GM20431 (cell line): ENCODE results near the gene TSGA10IP.

Experiments
- in situ Hi-C: fragments of 300-500 bp; cut with MseI, MboI; formaldehyde crosslinking; loops from one replicate; pipeline ENCODE4 v1.15.0; 2020; ENCODE audit warnings: low sequenced_read_pairs; ENCODE audit not compliant: unreplicated experiment

The TSGA10IP gene

DNA sequence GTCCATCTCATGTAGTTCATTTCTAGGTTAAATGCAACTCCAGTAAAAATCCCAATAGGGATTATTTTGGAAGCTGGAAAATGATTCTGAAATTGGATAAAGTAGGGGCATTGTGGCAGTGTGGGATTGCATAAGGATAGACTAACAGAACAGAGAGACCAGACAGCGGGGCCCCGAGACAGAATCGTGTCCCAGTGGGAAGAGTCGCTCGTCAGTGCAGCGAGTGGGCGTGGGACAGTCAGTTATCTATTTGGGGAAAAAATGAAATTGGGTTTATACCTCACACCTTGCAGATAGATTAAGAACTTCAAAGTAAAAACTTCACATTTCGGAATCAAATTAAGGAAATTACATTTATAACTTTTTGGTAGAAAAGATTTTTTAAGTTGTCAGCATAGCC is 26.8 kb downstream of the TSGA10IP start:
- in situ Hi-C loops: no loop called here

DNA sequence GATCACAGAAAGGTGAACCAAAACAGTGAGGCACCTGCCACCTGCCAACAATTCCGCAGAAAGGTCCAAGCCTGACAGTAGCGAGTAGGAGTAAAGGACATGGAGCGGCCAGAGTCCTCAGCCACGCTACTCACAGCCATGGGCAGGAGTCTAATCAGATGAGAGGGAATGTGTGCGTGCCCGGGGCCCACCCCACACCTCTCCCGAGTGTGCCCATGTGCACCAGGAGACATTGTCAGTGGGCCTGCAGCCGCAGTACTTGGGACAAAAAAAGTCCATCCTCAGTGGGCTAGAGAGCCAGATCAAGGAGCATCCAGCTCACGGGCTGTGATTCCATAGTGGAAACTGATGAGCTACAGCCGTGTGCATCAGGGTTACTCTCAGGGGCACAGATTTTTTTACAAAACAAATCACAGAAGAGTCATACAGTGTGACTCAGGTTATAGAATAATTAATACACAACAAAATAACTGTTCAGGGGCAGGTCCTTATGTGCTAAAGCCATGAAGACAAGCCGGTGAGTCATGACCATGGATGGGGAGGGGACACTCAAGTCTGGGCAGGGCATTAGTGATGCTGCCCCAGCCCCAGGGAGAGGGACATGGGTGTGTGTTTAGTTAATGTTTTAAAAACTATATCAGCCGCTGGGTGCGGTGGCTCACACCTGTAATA is 28.3 kb downstream of the TSGA10IP start:
- in situ Hi-C loops: no loop called here

DNA sequence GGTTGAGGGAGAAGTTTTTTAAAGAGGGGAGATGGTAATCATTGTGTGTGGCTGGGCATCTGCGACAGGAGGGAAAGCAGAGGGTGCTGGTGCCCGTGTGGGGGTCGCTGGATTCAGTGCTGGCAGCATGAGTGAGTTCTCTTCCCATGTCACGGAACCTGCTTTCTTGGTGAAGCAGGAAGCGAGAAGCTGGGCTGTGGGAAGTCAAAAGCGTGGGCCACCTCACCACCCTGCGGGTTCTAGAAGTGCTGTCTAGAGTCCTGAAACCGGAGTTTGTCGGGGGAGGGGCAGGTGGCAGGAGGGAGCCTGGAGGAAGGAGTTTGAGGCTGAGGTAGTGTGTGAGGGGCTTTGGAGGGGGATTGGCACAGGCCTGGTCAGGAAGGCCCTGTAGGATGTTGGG is 30.5 kb downstream of the TSGA10IP start:
- in situ Hi-C loops: loop anchor here (25.0 kb wide), 1 partner anchor 263 kb away; the partner anchor contains the start of genes KAT5 and RNASEH2C

DNA sequence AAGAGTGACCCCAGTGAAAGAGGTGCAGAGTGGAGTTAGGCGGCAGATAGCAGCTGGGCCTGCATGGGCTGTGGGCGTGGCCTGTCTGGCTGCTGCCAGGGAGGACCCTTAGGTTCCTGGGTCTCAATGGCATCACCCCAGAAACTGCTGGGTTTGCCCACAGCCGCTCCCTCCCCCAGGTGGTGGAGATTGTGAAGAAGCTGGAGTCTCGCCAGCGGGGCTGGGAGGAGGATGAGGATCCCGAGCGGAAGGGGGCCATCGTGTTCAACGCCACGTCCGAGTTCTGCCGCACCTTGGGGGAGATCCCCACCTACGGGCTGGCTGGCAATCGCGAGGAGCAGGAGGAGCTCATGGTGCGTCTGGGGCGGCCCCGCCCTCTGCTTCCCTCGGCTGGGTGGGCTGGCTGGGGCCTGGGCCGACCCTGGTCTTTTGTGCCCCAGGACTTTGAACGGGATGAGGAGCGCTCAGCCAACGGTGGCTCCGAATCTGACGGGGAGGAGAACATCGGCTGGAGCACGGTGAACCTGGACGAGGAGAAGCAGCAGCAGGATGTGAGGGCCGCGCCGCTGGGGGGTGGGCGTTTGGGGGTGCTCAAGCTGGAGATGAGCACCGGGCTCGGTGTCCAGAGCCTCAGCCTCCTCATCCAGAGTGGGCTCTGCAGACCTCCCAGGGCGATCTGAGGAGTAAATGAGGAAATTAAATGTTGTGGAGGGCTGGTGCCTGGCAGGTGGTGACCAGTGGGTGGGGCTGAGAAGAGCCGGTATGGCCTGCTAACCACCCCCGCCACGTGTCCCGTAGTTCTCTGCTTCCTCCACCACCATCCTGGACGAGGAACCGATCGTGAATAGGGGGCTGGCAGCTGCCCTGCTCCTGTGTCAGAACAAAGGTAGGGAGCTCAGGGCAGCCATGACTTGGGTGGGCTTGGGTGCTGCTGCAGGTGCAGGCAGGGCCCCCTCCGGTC is 31.2 kb downstream of the TSGA10IP start:
- in situ Hi-C loops: loop anchor here (25.0 kb wide), 1 partner anchor 264 kb away; the partner anchor contains the start of genes KAT5 and RNASEH2C

DNA sequence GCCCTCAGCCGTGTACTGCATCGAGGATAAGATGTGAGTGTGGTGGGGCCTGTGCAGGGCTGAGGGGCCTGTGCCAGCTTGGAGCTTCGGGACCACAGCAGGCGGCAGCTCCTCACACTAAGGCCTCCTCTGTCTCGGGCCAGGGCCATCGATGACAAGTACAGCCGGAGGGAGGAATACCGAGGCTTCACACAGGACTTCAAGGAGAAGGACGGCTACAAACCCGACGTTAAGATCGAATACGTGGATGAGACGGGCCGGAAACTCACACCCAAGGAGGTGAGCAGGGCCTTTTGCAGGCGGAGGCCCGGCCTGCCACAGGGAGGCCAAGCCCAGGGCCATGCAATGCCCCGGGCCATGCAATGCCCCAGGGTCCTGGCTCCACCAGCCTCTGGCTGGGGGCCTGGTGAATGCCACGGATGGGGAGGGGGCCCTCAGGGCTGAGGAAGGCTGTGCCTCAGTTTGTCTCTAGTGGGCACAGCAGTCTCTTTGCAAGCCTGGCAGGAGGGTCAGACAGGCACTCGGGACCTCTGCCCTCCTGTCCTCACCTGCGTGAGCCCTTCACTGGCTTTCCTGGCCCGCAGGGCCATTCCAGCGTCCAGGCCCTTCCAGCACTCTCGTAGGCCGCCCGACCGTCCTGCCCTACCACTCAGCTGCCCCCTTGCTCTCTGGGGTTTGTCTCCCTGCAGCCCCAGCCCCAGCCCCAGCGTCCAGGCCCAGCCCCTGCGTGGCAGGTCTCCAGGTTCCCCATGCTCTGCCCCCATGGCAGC is 32.5 kb downstream of the TSGA10IP start:
- in situ Hi-C loops: loop anchor here (25.0 kb wide), 1 partner anchor 266 kb away; the partner anchor contains the start of genes KAT5 and RNASEH2C

DNA sequence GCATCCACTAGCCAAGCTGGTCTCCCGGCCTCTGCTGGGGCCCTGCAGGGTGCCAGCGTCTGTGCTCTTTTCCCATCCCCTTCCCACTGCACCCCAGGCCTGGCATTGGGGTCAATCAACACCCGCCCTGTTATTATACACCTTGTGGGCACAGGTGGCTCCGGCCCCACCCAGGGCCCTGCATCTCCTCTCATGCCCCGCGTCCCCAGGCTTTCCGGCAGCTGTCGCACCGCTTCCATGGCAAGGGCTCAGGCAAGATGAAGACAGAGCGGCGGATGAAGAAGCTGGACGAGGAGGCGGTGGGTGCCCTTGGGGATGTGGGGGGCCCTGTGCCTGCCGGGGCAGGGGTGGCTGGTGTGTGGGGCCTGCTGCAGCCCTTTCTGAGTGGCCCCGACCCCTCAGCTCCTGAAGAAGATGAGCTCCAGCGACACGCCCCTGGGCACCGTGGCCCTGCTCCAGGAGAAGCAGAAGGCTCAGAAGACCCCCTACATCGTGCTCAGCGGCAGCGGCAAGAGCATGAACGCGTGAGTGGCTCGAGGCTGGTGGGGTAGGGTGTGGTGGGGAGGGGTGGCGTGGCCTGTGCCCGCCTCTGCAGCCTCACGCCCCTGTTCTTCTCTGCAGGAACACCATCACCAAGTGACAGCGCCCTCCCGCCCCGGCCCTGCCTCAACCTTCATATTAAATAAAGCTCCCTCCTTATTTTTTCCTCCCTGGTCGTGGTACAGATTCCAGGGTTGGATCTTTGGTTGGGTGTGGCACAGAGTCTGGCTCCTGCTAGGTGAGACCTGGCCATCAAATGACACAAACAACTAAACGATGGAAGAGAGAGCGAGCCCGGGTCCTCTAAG is 33.3 kb downstream of the TSGA10IP start:
- in situ Hi-C loops: loop anchor here (25.0 kb wide), 1 partner anchor 266 kb away; the partner anchor contains the start of genes KAT5 and RNASEH2C

DNA sequence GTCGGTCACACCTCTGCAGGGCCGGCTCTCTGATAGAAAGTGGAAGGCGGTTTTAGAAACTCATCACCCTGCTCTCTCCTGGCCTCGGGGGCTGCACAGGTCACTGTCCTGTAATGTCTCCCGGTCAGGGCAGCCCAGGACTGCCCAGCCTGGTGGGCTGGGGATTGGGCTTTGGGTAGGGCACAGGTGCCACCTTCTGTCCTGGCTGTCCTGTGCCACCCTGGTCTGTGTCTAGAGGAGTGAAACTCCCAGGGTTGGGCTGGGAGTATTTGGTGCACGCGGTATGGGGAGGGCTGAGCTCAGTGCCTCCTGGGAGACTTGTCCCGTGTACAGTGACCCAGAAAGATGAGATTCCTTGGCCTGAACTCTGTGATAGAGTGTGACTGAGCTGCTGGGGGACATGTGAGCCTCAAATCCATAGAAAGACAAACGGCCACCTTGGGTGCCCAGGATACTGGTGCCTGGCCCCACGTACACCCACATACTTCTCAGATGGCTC is 34.0 kb downstream of the TSGA10IP start:
- in situ Hi-C loops: loop anchor here (25.0 kb wide), 1 partner anchor 267 kb away; the partner anchor contains the start of genes KAT5 and RNASEH2C

DNA sequence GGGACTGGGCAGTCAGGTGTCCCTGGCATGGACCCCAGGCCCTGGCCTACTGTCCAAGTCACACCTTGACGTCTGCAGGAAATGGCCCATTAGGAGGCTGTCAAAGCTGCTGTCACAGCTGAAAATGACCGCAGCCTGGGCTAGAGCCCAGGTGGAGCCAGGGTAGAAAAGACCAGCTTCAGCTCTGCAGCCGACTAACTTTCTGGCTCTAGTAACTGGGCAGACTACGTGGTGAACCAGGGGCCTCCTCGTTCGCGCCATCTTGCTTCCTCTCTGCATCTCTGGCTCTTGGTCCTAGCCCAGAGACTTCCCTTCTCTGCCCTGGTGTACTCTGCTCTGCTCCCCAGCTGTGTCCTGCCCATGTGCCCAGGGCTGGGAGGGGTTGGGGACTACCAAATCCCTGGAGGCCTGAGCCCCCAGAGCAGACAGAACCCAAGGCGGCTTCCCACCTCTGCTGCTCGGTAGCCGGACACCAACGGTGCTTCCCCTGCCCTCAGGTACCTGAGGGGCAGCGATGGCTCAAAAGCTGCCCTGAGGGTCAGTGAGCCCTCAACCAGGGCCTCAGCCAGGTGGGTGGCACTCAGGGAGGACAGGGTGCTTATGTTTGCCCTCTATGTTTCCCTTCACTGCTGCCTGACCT is 35.9 kb downstream of the TSGA10IP start:
- in situ Hi-C loops: loop anchor here (25.0 kb wide), 1 partner anchor 269 kb away; the partner anchor contains the start of genes KAT5 and RNASEH2C

DNA sequence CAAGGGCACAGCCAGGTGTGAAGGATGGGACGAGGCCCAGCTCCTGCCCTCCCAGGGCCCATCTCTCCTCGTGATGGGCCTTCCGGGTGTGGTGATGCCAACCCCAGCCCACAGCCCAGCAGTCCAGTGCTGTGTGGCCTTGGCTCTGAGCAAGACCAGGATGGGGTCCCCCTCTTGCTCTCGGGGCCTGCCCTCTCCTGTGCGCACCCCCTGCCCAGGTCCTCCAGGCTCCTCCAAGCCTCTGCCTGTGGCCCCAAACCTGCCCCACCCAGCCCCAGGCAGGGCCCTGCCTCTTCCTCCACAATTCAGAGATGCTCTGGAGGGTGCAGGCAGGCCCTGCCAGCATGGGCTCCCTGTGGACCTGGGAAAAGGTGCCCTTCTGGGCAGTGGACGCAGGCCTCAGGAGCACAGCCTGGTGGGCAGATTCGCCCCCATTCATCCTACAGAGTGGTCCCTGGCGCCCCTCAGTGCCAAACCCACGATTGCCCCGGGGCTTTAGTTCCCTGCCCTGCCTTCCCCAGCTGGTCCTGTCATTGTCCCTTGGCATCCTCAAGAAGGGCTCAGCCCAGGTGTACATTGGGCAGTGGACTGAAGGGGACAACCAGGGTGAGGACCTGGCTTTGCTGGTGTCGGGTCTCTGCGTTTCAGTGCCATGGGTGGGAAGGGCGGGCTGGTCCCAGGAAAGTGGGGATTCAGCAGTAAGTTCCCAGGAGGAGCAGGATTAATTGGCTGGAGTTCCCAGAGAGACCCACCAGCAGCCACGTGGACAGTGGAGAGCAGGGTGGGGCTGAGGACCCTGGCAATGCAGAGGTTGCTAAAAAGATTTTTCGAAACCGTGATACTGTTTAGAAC is 36.9 kb downstream of the TSGA10IP start:
- in situ Hi-C loops: loop anchor here (25.0 kb wide), 1 partner anchor 270 kb away; the partner anchor contains the start of genes KAT5 and RNASEH2C

DNA sequence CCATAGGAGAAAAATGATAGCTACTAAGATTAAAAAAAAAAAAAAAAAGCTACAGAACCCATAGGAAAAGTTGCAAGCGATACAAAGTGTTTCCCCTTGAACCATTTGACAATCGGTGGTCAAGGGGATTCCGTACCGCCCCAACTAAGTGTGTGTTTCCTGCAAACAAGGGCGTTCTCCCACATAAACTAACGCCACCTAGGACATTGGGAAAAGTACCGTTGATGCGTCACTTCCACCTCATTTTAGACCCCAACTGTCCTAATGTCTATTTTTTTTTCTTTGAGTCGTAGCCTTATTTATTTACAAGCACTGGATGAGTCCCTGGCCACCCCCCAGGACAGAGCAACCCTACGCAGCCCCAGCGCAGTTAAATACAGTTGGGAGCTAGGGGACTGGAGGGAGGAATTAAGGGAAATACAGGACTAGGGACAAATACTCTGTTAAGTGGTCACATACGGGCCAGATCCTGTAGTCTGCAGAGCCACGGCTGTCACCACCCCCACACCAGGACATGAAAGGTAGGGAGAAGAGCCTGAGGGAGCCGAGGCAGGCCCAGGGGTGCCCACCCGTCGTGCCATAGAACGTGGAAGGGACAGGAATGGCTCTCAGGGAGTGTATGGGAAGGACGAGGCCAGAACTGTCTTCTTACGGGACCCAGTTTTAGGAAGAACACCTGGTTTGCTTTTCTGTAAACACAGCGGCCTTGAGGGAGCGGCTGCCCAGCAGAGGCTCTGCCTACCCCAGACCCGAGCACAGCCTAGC is 37.7 kb downstream of the TSGA10IP start:
- in situ Hi-C loops: loop anchor here (25.0 kb wide), 1 partner anchor 271 kb away; the partner anchor contains the start of genes KAT5 and RNASEH2C

DNA sequence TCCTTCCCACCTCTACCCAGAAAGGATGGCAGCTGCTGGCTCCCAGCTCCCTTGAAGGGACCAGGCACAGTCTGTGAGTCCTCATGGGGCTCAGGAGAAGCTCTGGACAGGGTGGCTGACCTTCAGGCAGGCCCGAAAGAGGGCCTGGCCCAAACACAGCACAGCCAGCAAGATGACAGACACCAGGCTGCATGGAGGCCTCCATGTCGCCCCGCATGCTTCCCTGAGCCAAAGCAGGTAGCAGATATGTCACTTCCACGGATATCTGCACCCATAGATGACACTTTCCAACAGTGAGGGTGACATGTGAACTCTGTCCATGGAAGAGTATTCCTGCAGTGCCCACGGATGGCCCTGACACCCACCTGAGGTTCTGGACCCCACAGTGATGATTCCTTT is 38.3 kb downstream of the TSGA10IP start:
- in situ Hi-C loops: loop anchor here (25.0 kb wide), 1 partner anchor 271 kb away; the partner anchor contains the start of genes KAT5 and RNASEH2C

DNA sequence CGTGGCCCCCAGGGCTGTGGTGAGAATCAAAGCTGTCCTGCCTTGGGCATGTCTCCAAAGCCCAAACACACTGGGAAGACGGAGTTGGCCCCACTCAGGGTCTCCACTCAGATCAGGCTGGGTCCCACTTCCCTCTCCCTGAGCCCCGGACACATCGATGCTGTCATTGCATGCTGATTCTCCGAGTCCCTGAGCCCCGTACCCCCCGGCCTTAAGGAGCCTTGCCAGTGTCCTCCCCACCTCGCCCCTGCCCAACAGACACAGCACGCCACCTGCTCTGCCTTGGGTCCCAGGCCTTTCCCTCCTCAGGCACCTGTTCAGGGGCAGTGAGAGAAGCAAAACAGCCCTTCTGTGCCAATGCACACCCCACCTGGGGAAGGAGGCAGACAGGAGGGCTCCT is 42.1 kb downstream of the TSGA10IP start:
- in situ Hi-C loops: loop anchor here (5.0 to 25.0 kb wide), 2 partner anchors 105 to 275 kb away; partner anchors contain the start of genes KAT5 and RNASEH2C

DNA sequence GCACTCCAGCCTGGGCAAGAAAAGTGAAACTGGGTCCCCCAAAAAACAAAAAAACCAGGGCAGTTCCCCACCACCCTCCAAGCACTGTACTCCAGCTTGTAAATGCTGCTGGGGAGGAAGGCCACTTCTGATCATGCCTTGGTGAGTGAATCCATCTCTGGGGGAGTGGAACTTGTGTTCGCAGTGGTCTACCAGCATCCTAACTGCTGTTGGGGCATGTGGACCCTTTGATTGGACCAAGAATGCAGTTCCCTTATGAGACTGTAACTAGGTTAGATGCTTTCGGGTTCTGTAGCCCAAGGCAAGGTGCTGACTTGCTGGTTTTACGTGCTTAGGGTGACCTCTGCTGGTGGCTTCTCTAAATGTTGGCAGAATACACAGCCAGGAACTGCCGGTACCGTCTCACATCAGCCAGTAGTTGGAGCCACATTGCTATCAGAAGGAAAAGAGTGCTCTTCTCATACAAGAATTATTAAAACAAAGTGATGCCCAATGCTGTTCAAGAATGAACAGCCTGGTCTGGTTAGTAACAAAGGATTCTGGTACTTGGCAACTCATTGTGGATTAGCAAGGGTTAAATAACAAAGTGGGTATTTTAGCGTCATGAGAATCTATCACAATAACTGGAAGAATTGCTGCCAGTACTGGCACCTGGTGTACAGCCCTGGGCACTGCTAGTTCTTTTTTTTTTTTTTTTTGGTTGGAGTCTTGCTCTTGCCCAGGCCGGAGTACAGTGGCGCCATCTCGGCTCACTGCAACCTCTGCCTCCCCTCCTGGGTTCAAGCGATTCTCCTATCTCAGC is 43.7 kb downstream of the TSGA10IP start:
- in situ Hi-C loops: loop anchor here (5.0 to 25.0 kb wide), 2 partner anchors 107 to 277 kb away; partner anchors contain the start of genes KAT5 and RNASEH2C

DNA sequence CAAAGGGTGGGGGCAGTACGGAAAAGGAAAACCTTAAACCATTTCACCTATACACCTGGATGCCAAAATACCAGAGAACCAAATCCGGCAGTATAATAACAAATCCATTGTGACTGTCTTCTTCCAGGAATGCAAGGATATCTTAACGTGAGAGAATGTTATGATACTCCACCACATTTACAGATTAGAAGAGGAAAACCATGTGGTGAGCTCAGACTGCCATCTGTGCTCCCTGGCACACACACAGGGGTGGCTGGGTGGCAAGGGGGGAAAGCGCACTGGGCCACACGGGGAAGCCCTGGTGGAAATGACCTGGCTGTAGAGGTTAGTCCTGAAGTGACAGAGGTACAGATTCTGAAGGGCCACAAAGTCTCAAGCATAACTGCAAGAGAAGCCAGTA is 46.8 kb downstream of the TSGA10IP start:
- in situ Hi-C loops: loop anchor here (25.0 kb wide), 1 partner anchor 280 kb away; the partner anchor contains the start of genes KAT5 and RNASEH2C

DNA sequence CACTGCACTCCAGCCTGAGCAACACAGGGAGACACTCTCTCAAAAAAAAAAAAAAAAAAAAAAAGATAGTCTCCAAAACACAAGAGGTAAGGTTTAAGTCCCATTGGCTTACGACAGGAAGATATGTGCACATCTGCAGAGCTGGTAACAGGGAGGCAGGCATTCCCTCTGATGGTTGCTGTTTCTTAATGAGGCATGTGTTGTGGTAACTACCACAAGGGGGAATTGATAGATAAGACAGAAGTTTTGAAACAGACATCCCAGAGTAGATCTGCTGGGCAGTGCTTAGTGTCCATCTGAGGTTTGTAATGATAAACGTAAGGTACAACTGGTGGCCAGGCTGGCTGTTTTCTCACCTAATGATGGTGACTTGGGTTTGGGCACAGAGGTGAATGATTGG is 52.0 kb downstream of the TSGA10IP start:
- in situ Hi-C loops: loop anchor here (25.0 kb wide), 1 partner anchor 285 kb away; the partner anchor contains the start of genes KAT5 and RNASEH2C
